GM21526 (cell line): ENCODE measurements around the gene KIF3C.
"Not testable (repeated sequence)": the region's sequence is repeated elsewhere in the genome, so short reads cannot be mapped to it uniquely, and the experiment has no call there.

Experiments
- ATAC-seq: cut with Tn5 transposase; IDR thresholded peaks from one replicate; pipeline ENCODE4 v1.9.1; 2021; ENCODE audit warnings: moderate library complexity; ENCODE audit not compliant: unreplicated experiment, low FRiP score

The KIF3C gene

GRCh38 chr2:25966531-25967270, 15.6 kb downstream of the KIF3C start:
- ATAC-seq, result no peak

GRCh38 chr2:25964891-25965290, 17.4 kb downstream of the KIF3C start:
- no peak for ATAC-seq

GRCh38 chr2:25960920-25961319, 21.4 kb downstream of the KIF3C start:
- ATAC-seq, result no peak

- no peak for ATAC-seq
Observed at GRCh38 chr2:25960396-25960795, 21.9 kb downstream of the KIF3C start.

DNA sequence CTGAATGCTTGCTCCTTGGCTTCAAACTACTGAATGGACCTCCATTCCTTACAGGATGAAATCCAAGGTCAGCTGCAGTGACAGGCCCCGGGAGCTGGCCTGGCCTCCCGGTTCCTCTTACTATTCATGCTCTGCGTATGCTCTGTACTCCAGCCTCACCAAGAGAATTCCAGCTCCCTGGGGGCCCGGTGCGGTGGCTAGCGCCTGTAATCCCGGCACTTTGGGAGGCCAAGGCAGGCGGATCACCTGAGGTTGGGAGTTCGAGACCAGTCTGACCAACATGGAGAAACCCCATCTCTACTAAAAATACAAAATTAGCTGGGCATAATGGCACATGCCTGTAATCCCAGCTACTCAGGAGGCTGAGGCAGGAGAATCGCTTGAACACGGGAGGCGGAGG, 23.7 kb downstream of the KIF3C start:
- ATAC-seq, result not testable (repeated sequence)

- no peak for ATAC-seq
Observed at GRCh38 chr2:25957743-25958142, 24.6 kb downstream of the KIF3C start.

DNA sequence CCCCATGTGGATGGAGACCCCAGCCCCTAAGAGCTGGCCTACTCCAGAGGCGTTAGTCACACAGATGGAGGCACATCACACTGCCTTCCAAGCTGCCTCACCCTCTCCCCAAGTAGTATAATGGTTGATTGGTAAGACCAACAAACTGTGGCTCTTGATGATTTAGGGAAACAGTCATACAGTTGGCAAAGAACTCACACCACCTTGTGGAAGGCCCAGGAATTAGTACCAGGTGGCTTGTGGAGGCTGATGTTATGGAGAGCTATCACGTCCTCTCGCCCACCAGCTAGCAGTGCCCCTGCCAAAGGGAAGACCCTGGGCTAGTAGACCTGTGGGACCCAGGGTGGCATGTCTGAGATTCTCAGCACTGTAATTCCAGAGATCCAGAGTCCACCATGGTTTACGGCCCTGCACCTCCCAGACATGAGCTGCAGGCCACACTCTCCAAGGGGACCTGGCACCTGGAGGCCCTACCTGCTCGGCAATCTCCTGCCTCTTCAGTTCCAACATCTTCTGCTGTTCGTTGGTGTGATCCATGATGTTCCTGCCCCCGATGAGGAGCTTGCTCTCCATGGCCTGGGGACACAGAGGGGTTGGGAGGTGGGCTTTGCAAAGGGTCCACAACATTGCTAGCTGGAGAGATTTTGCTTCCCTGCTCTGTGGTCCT, 26.3 kb downstream of the KIF3C start:
- ATAC-seq, result no peak

- no peak for ATAC-seq
Observed at GRCh38 chr2:25955036-25955435, 27.3 kb downstream of the KIF3C start.

DNA sequence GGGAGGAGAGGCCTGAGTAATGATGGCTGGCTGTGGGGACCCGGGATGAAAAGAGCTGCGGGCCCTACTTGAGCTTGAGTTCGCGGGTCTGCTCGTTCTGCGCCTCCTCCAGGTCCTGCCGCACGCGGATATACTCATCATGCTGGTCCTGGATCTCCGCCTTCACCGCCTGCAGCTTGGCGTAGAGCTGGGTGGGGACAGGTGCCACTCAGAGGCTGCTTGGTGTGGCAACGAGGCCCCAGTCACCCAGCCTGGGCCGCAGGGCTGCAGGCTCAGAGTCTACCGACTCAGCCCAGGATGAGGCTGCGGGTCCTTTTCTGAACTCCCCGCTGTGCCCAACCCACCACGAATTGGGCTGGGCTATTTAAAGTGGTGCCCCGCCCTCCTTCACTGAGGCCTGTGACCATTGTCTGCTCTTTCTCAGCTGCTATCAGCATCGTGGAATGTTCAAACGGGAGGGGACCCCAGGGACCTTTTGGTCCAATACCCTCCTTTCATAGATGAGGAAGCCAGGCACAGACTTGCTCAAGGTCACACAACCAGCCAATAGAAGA, 28.0 kb downstream of the KIF3C start:
- ATAC-seq, result no peak

GRCh38 chr2:25951071-25951547, 31.2 kb downstream of the KIF3C start:
- ATAC-seq, result no peak

GRCh38 chr2:25948437-25948836, 33.9 kb downstream of the KIF3C start:
- ATAC-seq, result no peak

DNA sequence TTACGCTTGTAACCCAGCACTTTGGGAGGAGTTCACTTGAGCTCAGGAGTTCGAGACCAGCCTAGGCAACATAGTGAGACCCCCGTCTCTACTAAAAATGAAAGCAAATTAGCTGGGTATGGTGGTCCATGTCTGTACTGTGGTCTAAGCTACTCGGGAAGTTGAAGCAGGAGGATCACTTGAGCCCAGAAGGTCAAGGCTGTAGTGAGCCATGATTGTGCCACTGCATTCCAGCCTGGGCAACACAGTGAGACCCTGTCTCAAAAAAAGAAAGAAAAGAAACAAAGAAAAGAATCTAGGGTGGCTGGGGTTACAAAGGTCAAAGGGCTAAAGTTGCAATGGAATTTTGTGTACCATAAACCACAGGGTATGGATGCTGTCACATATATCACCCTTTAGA, 41.3 kb downstream of the KIF3C start:
- ATAC-seq, result no peak

DNA sequence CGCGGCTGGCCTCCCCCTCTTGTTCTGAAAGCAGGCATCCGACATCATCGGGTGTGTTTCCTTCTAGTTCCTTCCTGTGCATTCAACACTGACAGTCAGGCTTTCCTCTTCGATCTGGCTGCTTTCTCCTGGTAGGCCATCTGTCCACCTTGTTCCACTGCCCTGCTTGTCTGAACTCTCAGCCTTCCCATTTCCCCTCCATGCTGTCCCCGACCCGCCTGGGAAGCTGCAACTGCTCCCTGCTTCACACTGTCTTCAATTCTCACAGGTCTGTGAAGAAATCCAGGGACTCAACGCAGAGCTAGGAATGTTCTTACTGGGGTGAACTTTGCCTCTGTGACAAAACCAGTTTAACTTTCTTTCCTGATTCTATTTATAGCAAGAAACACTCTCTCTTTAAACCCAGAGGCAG, 43.0 kb downstream of the KIF3C start:
- no peak for ATAC-seq

- no peak for ATAC-seq
Observed at GRCh38 chr2:25938345-25938744, 44.0 kb downstream of the KIF3C start.

GRCh38 chr2:25936889-25937545, 45.3 kb downstream of the KIF3C start:
- ATAC-seq, result no peak

DNA sequence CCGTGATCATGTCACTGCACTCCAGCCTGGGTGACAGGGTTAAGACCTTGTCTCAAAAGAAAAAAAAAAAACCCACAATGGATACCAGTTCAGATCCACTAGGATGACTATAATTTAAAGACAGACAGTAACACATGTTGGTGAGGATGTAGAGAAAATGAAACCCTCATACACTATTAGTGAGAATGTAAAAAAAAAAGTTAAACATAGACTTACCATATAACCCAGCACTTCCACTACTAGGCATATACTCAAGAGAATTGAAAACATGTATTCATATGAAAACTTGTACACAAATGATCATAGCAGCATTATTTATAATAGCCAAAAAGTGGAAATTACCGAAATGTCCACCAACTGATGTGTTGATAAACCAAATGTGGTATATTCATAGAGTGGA, 48.7 kb downstream of the KIF3C start:
- ATAC-seq, result no peak

DNA sequence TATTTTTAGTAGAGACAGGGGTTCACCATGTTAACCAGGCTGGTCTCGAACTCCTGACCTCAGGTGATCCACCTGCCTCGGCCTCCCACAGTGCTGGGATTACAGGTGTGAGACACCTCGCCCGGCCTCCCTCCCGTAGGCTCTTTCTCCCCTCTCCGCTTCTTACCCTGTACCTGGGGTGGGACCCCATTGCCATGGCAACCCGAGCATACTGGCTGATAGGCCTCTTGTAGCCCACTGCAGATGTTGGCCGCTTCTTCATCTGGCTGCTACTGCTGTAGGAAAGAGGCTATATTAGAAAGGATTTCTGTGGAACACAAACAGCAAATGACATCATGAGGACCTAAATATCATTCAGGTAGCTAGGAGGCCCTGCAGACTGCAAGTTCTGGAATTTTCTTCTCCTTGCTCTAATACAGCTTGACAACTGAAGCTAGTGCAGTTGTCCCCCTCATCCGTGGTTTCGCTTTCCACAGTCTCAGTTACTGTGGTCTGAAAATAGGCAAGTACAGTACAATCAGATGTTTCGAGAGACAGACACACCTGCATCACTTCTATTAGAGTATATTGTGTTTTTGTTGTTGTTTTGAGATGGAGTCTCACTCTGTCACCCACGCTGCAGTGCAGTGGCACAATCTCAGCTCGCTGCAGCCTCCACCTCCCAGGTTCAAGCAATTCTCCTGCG, 52.4 kb downstream of the KIF3C start:
- no peak for ATAC-seq

DNA sequence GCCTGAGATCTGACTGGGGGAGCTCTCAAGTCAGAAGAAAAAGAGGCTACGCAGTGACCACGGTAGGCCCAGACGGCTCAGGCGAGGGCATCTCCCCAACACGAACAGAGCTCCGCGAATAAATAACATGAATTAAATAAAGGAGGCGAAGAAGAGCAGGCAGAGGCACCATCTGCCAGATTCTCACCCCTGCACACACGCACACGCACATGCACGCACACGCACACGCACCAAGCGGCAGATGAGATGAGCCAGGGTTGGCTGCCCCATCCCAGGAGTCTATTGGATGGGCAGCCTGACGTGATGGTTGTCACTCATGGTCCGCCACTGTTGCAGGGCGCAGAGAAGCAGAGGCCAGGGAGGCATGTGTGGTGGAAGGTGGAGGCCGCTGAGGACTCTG, 53.6 kb downstream of the KIF3C start:
- ATAC-seq, result no peak

- ATAC-seq, result no peak
Observed at GRCh38 chr2:25926984-25927756, 55.1 kb downstream of the KIF3C start.

GRCh38 chr2:25922501-25922900, 59.8 kb downstream of the KIF3C start:
- no peak for ATAC-seq
